ENCODE results near the gene IFT88.

The IFT88 gene

DNA sequence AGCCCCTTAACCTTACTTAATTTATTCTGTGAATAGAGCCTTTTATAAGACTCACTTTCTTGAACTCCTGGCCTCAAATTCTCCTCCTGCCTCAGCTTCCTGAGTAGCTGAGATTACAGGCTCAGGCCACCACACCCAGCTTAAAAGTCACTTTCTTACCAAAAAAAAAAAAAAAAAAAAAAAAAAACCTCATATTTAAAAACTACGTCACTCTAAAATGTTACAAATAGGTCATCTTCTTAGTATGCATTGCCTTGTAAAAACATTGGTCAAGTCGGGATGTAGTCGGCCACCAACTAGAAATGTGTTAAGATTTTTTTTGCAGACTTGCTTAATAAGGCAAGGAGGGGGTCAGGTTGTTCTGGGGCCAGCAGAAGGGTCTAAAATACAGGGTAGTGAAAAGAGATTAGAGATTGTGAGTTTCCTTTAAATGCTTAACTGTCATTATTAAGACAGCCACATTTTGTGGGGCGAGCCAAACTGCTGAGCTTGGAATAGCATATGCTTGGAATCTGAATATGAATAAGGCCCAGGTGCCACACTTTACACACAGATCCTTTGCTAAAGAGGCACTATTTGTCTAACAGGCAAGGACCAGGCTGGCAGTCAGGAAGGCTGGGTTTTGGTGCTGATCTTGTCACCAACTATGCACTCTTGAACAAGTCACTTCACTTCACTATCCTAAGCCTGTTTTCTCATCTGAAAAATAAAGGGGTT lies 120.1 kb downstream of the IFT88 start:
- no peak for DNase-seq

GRCh38 chr13:20689291-20689690 lies 122.3 kb downstream of the IFT88 start:
- no peak for DNase-seq

GRCh38 chr13:20691616-20692015 lies 124.7 kb downstream of the IFT88 start:
- no peak for DNase-seq

DNA sequence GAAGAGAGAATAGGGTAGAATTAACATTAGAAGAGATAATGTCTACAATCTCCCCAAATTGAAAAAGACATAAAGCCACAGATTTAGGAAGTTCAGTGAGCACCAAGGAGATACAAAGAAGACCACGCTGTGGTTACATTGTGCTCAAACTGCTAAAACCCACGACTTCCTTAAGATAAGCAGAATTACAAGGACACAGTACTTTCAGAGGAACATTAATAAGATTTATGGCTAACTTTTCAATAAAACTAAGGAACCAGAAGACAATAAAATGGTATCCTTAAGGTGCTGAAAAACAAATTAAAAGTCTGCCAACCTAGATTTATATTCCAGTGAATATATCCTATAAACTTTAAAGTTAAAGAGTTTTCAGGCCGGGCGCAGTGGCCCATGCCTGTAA lies 129.1 kb downstream of the IFT88 start:
- DNase-seq: no peak

DNA sequence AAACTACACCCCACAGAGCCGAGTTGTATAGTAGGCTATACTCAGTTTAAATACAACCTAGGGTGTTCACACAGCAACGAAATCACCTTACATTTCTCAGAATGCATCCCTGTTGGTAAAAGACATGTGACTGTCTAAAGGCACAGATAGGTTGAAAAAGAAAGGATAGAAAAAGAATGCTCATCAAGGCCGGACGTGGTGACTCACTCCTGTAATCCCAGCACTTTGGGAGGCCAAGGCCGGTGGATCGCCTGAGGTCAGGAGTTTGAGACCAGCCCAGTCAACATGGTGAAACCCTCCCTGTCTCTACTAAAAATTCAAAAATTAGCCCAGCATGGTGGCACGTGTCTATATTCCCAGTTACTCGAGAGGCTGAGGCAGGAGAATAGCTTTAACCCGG lies 132.8 kb downstream of the IFT88 start:
- no peak for DNase-seq

DNA sequence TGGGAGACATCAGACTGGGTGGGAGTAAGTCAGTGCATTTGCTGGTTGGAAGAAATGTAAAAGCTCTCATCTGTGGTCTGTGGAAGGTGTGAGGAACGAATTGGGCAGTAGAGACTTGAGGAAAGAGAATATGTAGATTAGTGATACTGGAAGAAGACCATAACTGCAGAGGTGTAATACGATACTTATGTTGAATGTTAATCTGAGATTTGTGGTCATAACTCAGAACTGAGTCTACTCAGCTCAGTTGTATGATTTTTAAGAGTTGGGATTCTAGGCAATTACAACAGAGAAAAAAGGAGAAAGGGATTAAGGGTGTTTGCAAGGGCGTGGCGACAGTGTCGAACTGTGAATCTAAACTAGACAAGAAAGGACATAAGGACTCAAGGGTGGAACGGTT lies 133.3 kb downstream of the IFT88 start:
- DNase-seq: no peak

GRCh38 chr13:20701461-20701860 lies 134.5 kb downstream of the IFT88 start:
- DNase-seq: no peak

GRCh38 chr13:20702530-20702914 lies 135.6 kb downstream of the IFT88 start:
- DNase-seq: no peak

DNA sequence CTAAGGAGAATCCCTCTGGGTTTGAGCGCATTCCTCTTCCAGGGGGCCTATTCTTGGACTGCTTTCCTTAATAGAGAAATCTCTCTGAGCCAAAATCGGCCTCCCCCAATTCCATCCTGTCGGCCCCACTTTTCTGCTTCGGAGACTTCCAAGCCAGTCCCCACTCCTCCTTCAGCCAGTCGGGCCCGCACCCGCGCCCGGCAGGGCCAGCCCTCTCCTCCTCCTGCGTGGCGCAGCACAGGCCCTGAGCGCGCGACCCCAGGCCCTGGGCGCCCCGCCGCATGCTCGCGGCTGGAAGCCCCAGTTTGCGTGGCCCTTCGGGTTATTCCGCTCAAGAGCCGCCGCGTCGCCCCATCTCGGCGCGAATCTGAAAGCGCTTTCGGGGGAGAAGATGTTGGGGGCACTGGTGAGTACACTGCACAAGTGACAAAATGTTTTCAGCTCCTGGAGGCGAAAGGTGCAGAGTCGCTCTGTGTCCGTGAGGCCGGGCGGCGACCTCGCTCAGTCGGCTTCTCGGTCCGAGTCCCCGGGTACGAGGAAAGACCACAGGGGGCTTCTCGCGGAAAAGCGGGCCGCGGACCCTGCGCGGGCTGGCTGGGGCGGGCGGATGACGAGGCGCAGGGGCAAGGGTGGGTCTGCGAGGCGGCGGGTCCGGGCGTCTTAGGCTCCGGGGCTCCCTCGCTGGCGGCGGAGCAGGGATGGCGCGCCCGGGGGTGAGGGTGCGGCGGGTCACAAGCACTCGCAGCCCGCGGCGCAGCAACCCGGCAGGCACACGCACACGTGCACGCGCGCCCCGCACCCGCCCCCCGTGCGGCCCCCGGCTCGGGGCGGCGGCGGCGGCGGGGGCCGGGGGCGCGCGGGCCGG lies 136.2 kb downstream of the IFT88 start, which contains the start of gene IL17D:
Gene IL17D (plus strand): TSS at position 785 of the 865 bp plus-strand sequence. CDS start 303 bp downstream, outside the sequence.
- peak; percentile 50 for DNase-seq

GRCh38 chr13:20703780-20704458 lies 137.0 kb downstream of the IFT88 start:
- peak; percentile 71 for DNase-seq

DNA sequence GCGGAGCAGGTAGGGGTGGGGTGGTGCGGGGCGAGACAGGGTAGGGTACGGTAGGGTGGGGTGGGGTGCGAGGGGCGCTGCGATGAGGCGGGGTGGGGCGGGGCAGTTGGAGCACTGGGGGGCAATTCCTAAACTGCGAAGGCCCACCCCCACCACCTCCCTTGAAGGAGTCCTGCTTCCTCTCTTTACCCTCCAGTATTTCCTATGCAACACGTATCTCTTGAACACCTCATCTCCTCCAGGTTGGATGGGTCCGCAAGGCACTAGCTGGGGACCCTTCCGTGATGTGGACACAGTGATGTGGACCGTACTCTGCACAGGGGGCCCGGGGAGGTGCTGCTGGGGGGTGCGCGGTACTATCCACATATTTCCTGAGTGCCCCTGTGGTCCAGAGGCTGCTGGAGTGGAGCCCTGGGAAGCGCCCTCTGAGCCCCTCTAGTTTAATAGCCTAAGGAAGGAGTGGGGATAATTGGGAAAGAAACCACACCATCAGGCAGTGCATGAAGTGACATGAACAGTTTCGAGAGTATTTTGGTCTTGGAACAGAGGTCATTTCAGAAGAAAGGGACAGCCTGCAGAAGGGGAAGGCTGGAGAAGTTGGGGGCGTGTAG lies 137.6 kb downstream of the IFT88 start:
- no peak for DNase-seq

DNA sequence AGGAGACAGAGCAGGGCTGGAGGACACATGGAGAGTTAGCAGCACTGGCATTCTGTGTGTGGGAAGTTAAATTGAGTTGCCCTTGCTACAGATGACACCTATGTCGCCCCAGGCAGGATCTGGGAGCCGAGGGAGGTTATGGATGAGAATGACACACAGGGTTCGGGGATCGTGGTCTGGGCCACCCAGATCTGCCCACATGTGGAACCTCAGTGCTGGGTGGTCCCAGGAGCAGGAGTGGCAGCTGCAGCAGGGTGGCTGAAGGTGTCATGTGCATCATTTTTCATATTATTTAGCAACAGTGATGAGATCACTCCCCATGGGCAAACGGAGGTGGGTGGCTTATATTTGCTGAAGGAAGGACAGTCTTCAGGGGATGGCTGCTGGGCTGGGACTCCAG lies 139.7 kb downstream of the IFT88 start:
- DNase-seq: no peak

- DNase-seq: no peak
Observed at GRCh38 chr13:20708216-20708615, 141.3 kb downstream of the IFT88 start.

DNA sequence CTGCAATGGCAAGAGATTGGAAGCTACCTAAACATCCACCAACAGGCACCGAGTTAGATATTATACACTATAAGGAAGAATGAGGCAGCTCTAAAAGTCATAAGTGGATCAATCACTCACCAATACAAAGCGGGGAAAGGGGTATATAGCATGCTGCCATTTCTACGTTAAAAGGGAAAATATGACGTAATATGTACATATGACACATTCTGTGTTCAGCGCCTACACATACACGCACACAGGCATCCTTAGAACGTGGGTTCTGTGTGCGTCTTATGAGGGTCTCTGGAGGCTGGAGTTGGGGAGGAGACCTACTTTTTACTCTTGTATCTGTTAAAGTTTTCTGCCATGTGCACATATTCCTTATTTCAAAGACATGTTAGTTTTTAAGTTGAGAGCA lies 142.4 kb downstream of the IFT88 start:
- DNase-seq: no peak

DNA sequence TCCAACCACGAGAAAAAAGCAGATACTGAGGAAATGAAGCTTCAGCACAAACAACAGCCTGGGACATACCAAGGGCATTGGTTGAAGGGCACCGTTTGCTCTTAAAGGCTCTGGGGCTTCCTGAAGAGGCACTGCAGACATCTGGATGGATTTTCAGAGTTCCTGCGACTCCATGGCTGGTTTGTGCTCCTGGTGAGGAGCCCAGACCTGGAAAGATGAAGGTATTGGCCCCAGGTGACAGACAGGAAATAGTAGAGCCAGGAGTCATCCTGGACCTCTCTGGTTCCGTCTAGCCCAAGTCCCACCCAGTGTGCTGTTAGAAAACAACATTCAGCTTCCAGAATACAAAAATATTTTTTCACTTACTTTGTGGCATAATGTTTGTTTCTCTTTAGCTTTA lies 142.8 kb downstream of the IFT88 start:
- DNase-seq: no peak

- no peak for DNase-seq
Observed at GRCh38 chr13:20711301-20712044, 144.5 kb downstream of the IFT88 start.

- DNase-seq: no peak
Observed at GRCh38 chr13:20713014-20713376, 146.0 kb downstream of the IFT88 start.

DNA sequence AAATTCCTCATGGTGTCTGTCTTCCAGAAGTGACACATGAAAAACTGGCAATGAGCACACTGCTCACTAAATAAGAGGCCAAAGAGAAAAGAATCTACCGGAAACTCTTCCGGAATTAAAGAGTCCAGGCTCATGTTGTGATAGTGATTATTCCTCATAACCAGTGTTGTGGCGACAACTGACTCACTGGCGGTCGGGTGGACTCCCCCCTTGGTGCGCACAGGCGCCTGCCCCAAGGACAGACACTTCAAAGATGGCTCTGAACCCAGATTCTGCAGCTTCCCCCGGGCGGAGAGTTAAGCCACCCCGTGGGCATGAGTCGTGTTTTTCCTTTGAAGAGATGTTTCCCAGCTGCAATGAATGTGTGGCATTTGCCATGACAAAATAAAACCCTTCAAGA lies 146.8 kb downstream of the IFT88 start:
- DNase-seq: no peak

DNA sequence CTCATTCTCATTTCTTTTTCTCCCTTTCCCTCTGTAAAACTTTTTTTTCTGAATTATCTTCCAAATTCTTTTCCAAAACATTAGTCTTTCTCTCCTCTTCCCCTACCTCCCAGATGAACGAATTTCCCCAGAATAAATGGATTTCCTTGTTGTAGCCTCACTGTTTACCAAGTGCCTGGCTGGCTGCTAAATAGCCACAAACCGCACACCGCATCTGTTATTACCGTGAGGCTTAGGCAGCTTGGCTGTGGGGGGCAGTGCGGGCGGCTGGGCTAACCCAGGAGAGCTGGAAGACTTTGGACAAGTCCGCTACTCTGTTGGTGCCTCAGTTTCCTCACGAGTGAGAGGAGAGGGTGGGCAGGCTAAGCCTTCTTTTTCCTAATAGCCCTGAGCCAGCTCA lies 147.2 kb downstream of the IFT88 start:
- DNase-seq: no peak

- no peak for DNase-seq
Observed at GRCh38 chr13:20714563-20715329, 147.8 kb downstream of the IFT88 start.

GRCh38 chr13:20715330-20715712 lies 148.4 kb downstream of the IFT88 start:
- no peak for DNase-seq

GRCh38 chr13:20716951-20717350 lies 150.0 kb downstream of the IFT88 start:
- no peak for DNase-seq
